Measurements from ENCODE around the gene SERPINA6. TPM values are rescaled to one million over a fixed set of nuclear protein-coding genes. Genes with fewer than 3 reads are reported as not detected.

The SERPINA6 gene
- total and polyA plus RNA-seq, 2 donors (not counting 1 experiment from before 2014, with no cell fraction given) = not detected

DNA sequence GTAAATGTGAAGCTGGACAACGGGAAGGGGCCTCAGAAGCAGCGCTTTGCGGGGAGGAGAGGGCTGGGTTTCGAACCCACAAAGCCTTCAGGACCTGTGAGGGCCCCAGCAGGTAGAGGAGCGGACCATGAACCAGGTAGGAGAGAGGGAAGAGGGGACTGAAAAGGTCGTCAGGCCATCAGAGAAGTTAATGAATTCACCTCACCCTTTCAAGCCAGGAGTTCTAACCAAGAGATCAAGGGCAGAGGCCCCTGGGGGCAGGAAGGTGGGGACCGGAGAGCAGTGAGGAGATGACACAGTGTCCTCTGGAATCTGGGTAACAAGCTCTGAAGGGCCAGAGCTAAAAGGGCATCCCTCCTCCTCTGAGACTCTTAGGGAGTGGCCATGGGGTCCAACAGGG lies 45.8 kb upstream of the SERPINA6 start:
- Mint-ChIP-seq H3K4me3 (no peak overlapping the region), H3K4me1 (no peaks in the 10 kb centered on the region), H3K27ac (no peak overlapping the region), H3K27me3 (no peaks in the 10 kb centered on the region), H3K9me3 (ENCODE audit: insufficient read depth) (no peaks in the 10 kb centered on the region)
- Histone ChIP-seq H3K36me3 (replicated peaks in 1 of 2; ENCODE audit: control extremely low read depth in 1 of 2, control insufficient read depth in 1 of 2, extremely low read depth in 1 of 2, insufficient read depth in 2 of 2, low read length in 1 of 2) (no peaks in the 10 kb centered on the region), H3K4me3 (ENCODE audit: control extremely low read depth in 1 of 5, extremely low read depth in 1 of 5, insufficient read depth in 1 of 5, low read depth in 2 of 5, low read length in 4 of 5) (no peak overlapping the region), H4K20me1 (ENCODE audit: control insufficient read depth, insufficient read depth, low read length, poor library complexity, severe bottlenecking) (no peaks in the 10 kb centered on the region), H3K9ac (ENCODE audit: low read length) (no peak overlapping the region), H3K27ac (ENCODE audit: low read length in 2 of 2) (no peak overlapping the region), H3K4me1 (ENCODE audit: control insufficient read depth in 2 of 2, insufficient read depth in 2 of 2, low read length in 2 of 2) (no peaks in the 10 kb centered on the region), H3K79me2 (ENCODE audit: control insufficient read depth, insufficient read depth, low read length) (no peaks in the 10 kb centered on the region), H3K4me2 (replicated peaks; ENCODE audit: low read depth, low read length, poor library complexity, severe bottlenecking) (no peak overlapping the region), H3K9me3 (ENCODE audit: control extremely low read depth in 1 of 3, control insufficient read depth in 2 of 3, insufficient read depth in 1 of 3, low read length in 2 of 3) (peaks cover 0 to 2% (median 0%) of the 10 kb centered on the region in 3 donors), H2AFZ (ENCODE audit: insufficient read depth, low read depth, low read length, poor library complexity, severe bottlenecking) (no peak overlapping the region), H3K27me3 (replicated peaks in 1 of 4; ENCODE audit: control extremely low read depth in 1 of 4, control insufficient read depth in 3 of 4, insufficient read depth in 4 of 4, low read length in 3 of 4) (no peaks in the 10 kb centered on the region)
- 89% methylated on average over 6 of the region's 7 CpGs for WGBS (ENCODE audit: insufficient coverage)
- no peak for ATAC-seq (ENCODE audit: low read depth)
- TF ChIP-seq CTCF (IDR thresholded peaks at IDR 0.05) (no peak), EZH2 (IDR thresholded peaks at IDR 0.05; ENCODE audit: borderline replicate concordance, insufficient read depth, low read depth, low read length, poor library complexity, severe bottlenecking) (no peak)
- no peak for DNase-seq
- ChIA-PET CTCF (no interaction called here), POLR2A (no interaction called here)
- intact Hi-C loops (cut with micrococcal nuclease) = no loop called here

GRCh38 chr14:94368243-94368590 lies 45.1 kb upstream of the SERPINA6 start:
- H3K36me3 ChIP-seq (replicated peaks in 1 of 2; ENCODE audit: control extremely low read depth in 1 of 2, control insufficient read depth in 1 of 2, extremely low read depth in 1 of 2, insufficient read depth in 2 of 2, low read length in 1 of 2) = no peaks in the 10 kb centered on the region
- TF ChIP-seq EZH2 (IDR thresholded peaks at IDR 0.05; ENCODE audit: borderline replicate concordance, insufficient read depth, low read depth, low read length, poor library complexity, severe bottlenecking) (no peak), CTCF (IDR thresholded peaks at IDR 0.05) (no peak)
- no peak overlapping the region for H3K4me2 ChIP-seq (replicated peaks; ENCODE audit: low read depth, low read length, poor library complexity, severe bottlenecking)
- Mint-ChIP-seq H3K27me3 (no peaks in the 10 kb centered on the region), H3K27ac (no peak overlapping the region), H3K4me1 (no peaks in the 10 kb centered on the region), H3K4me3 (no peak overlapping the region), H3K9me3 (ENCODE audit: insufficient read depth) (no peaks in the 10 kb centered on the region)
- H3K4me3 ChIP-seq (ENCODE audit: control extremely low read depth in 1 of 5, extremely low read depth in 1 of 5, insufficient read depth in 1 of 5, low read depth in 2 of 5, low read length in 4 of 5) = no peak overlapping the region
- WGBS (ENCODE audit: insufficient coverage) = 85% methylated on average over 3 of the region's 3 CpGs
- peaks cover 0 to under 1% (median 0%) of the 10 kb centered on the region in 3 donors for H3K9me3 ChIP-seq (ENCODE audit: control extremely low read depth in 1 of 3, control insufficient read depth in 2 of 3, insufficient read depth in 1 of 3, low read length in 2 of 3)
- no peaks in the 10 kb centered on the region for H3K4me1 ChIP-seq (ENCODE audit: control insufficient read depth in 2 of 2, insufficient read depth in 2 of 2, low read length in 2 of 2)
- H3K9ac ChIP-seq (ENCODE audit: low read length) = no peak overlapping the region
- no peaks in the 10 kb centered on the region for H4K20me1 ChIP-seq (ENCODE audit: control insufficient read depth, insufficient read depth, low read length, poor library complexity, severe bottlenecking)
- no peaks in the 10 kb centered on the region for H3K27me3 ChIP-seq (replicated peaks in 1 of 4; ENCODE audit: control extremely low read depth in 1 of 4, control insufficient read depth in 3 of 4, insufficient read depth in 4 of 4, low read length in 3 of 4)
- no peak overlapping the region for H2AFZ ChIP-seq (ENCODE audit: insufficient read depth, low read depth, low read length, poor library complexity, severe bottlenecking)
- no peak overlapping the region for H3K27ac ChIP-seq (ENCODE audit: low read length in 2 of 2)
- no peak for ATAC-seq (ENCODE audit: low read depth)
- DNase-seq = no peak
- ChIA-PET CTCF (no interaction called here), POLR2A (no interaction called here)
- intact Hi-C loops (cut with micrococcal nuclease) = no loop called here
- H3K79me2 ChIP-seq (ENCODE audit: control insufficient read depth, insufficient read depth, low read length) = no peaks in the 10 kb centered on the region

Data from B cell (primary cell).